NK-92 (cell line): ENCODE results near the gene IMMP2L.
"Not testable (repeated sequence)": the region's sequence is repeated elsewhere in the genome, so short reads cannot be mapped to it uniquely, and the experiment has no call there.

ENCODE experiments used
- DNase-seq: peaks from one replicate; lab custom pipeline; 2025; ENCODE audit not compliant: unreplicated experiment; lab: John Stamatoyannopoulos, UW

Gene IMMP2L

DNA sequence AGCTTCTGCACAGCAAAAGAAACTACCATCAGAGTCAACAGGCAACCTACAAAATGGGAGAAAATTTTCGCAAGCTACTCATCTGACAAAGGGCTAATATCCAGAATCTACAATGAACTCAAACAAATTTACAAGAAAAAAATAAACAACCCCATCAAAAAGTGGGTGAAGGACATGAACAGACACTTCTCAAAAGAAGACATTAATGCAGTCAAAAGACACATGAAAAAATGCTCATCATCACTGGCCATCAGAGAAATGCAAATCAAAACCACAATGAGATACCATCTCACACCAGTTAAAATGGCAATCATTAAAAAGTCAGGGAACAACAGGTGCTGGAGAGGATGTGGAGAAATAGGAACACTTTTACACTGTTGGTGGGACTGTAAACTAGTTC, 92.4 kb downstream of the IMMP2L start:
- DNase-seq, result not testable (repeated sequence)

- DNase-seq, result not testable (repeated sequence)
Observed at GRCh38 chr7:111465774-111466173, 96.5 kb downstream of the IMMP2L start.

DNA sequence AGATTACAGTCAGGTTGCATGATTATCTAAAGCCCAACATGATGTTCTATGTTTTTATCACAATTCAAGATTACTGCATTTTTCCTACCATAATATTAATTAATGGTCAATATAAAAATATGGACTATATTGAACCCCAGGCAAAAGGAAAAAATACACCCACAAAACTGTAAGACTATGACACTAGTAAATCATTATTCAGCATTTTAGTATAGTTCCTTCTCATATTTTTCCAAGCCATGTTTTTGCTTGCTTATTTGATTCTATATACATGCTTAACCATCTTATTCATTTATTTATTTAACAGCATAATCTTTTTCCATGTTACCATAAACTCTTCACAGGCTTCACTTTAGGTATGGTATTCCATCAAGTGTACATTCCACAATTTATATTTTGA, 101.6 kb downstream of the IMMP2L start:
- DNase-seq, result no peak

DNA sequence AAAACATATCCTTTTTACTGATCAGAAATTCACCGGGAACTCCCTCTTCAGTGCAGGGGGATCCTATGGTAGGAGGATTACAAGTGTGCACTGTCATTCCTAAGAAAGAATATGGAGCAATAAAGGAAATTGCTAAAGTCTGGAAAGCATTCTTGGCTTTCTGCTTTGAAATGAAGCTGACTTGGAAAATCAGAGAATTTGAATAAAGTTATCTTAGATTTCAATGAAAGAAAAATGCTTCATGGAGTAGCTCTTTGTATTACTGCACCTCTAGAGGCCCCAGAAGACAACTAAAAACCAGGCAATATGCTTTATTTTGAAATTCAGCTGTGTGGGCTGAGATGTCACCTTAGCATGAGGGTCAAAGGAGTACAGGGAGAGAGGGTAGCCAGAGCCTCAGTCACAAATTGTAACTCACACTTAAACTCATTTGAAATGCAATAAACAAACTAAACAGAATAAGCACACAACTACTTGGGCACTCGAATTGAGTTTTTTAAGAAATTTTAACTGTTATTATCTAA, 102.5 kb downstream of the IMMP2L start:
- DNase-seq, result no peak

- DNase-seq, result no peak
Observed at GRCh38 chr7:111459065-111459756, 103.1 kb downstream of the IMMP2L start.

DNA sequence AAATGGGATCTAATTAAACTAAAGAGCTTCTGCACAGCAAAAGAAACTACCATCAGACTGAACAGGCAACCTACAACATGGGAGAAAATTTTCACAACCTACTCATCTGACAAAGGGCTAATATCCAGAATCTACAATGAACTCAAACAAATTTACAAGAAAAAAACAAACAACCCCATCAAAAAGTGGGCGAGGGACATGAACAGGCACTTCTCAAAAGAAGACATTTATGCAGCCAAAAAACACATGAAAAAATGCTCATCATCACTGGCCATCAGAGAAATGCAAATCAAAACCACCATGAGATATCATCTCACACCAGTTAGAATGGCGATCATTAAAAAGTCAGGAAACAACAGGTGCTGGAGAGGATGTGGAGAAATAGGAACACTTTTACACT, 111.6 kb downstream of the IMMP2L start:
- DNase-seq, result not testable (repeated sequence)

- not testable (repeated sequence) for DNase-seq
Observed at GRCh38 chr7:111447502-111447901, 114.8 kb downstream of the IMMP2L start.

DNA sequence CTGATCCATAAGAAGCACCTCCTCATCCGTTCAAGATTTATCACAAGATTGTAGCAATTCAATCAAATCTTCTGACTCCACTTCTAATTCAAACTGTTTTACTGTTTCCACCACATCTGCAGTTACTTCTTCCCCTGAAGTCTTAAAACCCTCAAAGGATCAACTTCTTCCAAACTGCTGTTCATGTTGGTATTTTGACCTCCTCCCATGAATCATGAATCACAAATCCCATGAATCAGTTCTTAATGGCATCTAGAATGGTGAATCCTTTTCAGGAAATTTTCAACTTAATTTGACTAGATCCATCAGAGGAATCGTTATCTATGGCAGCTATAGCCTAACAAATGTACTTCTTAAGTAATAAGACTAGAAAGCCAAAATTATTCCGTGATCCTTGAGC, 122.3 kb downstream of the IMMP2L start:
- DNase-seq, result no peak

DNA sequence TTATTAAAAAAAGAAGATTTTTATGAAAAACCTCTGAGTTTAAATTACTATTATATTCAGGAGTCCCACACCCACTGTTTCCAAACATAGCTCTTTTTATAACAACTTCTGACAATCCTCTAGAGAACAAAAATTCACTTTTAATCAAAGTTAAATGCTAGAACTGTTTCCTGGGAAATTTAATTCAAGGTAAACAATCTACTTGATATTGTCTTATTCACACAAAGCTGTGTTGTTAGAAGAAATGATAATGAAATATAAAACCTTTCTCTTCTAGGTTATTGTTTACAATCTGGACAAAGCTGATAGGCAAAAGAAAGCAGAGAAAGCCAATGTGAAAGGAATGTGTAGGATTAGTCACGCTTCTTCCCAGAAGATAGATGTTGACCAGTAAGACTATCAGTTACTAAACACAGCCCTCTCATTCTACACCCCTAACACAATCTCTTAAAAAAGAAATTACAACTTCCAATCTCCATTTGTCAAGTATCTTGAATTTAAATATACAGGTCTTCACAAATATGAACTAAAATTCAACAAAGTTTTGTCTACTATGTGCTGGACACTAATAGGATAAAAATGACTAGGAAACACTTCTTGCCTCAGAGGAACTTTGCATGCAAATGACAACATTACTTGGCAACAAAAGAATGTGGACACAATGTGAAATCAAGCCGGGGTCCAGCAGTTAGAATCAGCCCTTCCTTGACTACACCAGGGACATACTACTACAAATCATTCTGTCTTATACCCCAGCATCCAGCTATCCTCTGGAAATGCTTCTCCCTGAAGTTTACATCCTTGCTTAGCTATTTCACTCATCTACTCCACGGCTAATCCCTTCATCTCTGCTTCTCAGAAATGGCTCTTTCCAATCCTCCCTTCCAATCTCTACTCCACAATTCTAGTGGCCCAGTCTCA, 123.7 kb downstream of the IMMP2L start:
- no peak for DNase-seq

DNA sequence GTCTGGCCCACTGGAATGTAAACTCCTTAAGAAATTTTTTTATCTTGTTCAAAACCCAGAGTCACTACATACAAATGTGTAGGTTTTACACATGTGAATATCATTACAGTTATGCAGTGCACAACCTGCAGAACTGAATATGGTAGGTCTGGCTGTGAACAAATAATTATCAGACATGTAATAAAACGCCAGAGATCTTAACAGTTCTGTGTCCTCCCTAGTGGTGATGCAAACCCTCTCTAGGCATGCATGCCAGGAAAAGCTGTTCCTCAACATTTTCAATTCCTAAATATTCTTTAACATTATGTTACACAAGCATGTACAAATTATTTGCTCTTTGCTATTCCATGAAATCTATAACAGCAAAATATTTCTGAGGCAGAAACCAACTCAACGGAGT, 124.6 kb downstream of the IMMP2L start:
- DNase-seq, result no peak

DNA sequence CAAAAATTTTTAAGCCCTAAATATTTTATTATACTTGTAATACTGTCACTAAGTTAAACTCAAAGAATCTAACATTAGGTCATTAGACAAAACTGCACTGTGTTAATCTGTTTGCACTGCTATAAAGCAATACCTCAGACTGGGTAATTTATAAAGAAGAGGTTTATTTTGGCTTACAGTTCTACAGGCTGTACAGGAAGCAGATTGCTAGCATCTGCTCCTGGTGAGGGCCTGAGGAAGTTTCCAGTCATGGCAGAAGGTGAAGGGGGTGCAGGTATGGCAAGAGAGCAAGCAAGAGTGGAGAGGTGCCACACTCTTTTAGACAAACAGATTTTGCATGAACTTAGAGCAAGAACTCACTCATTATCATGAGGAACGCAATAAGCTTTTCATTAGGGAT, 125.7 kb downstream of the IMMP2L start:
- DNase-seq, result no peak

GRCh38 chr7:111433426-111433825, 128.9 kb downstream of the IMMP2L start:
- no peak for DNase-seq

DNA sequence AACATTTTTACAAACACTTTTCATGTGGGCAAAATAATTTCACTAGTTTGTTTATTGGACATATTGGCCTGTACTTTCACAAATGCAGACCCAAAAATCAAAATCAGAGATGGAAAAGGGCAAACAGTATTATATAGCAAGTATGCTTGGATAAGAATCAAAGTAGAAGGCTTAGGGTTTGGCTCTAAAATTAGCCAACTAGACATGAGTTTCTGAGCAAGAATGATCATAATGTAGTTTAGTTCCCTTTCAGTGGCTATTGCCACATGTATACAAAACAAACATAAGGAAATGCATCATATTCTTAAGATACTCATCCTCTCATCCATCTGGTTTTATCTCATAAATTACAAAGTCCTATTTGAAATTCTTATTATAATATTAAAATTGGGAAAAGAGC, 132.5 kb downstream of the IMMP2L start:
- no peak for DNase-seq

- DNase-seq, result no peak
Observed at GRCh38 chr7:111424768-111425167, 137.5 kb downstream of the IMMP2L start.

GRCh38 chr7:111414374-111414773, 147.9 kb downstream of the IMMP2L start:
- no peak for DNase-seq

DNA sequence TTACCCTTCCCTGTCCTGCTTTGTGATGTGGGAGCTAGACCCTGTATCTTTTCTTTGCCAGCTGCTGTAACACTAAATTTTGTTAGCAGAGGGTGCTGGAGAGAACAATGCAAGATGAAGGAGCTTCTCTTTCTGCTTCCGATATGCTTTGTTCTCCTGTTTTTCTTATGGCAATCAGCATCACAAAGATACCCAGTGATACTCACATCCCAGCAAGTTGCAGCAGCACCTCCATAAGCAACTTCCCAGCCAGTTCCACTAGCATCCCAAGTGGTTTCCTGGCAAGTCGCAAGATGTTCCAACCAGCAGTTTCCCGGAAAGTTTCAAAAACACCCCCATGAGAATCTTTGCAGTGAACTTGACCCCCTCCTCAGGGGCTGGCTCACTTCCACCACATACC, 148.6 kb downstream of the IMMP2L start:
- no peak for DNase-seq

- no peak for DNase-seq
Observed at GRCh38 chr7:111410899-111411298, 151.4 kb downstream of the IMMP2L start.

GRCh38 chr7:111409714-111410422, 152.4 kb downstream of the IMMP2L start:
- DNase-seq, result no peak

GRCh38 chr7:111408724-111409123, 153.6 kb downstream of the IMMP2L start:
- DNase-seq, result no peak

- no peak for DNase-seq
Observed at GRCh38 chr7:111407258-111407657, 155.0 kb downstream of the IMMP2L start.

DNA sequence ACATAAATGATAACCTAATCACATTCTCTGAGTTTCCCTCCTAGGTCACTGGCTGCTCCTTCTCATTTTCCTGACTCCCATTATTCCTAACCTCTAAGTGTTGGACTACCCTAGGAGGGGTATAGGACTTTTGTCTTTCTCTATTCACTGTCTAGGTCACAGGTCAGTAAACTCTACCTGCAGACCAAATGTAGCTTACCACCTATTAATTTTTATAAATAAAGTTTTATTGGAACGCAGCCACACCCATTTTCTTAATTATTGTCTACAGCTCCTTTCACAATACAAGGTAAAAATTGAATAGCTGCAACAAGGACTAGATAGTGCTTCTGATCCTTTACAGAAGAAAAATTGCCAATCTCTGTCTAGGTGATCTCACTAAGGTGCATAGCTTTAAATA, 156.7 kb downstream of the IMMP2L start:
- DNase-seq, result no peak
